PFSK-1 (cell line): ENCODE measurements around the gene ATP6V1B1.

Experiments used
- TAF1 ChIP-seq: IDR thresholded peaks from 2 replicates; pipeline ENCODE4 v1.6.1; 2012; ENCODE audit warnings: low read length, control low read depth, borderline replicate concordance; ENCODE audit not compliant: insufficient read depth
- TF ChIP-seq, protein P1 (sequence below), 2 experiments: IDR thresholded peaks; 2 replicates each; pipeline versions ENCODE4 v1.6.1 to v1.8.0; 2011 to 2012; ENCODE audit warnings: low read depth in 2 of 2, low read length in 2 of 2, control low read depth in 1 of 2, inconsistent platforms in 1 of 2, mild to moderate bottlenecking in 1 of 2, moderate library complexity in 1 of 2; ENCODE audit not compliant: insufficient read depth in 1 of 2

DNA sequence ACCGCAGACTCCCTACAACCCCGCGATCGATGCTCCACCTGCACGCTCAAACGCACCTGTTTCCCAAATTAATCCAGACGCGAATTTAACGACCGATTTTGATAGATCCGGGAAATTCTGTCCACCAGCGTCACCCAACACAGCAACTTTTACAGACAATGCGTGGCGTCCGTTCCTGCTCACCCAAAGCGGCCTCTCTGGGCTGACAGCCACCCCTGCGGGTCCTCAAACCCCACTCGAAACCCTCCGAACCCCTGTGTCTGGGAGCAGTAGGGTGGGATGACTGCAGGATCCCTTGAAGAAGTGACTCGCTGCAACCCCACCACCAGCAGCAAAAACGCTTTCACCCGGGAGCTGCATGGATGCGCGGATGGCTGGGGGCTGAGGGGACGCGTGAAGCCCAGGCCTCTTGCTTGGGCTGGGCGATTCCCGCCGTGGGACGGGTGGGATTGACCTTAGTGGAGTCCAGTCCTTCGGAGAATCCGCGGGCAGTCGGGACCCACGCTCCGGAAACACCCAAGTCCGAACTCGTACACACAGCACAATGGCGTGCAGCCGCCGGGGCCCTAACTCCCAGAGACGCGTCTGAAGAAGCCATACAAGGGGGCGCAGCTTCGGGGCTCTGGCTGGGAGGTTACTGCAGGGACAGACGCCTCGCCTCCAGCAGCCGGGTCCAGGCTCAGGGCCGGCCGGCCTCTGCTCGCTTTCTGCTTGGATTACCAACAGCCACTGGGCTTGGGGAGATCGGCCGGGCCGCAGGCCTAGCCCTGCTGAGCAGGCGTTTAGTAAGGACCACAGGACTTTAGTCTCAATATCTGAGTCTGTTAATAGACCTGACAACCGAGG lies 31.1 kb upstream of the ATP6V1B1 start:
- TF ChIP-seq TAF1: no peak
- TF ChIP-seq, protein P1, sequence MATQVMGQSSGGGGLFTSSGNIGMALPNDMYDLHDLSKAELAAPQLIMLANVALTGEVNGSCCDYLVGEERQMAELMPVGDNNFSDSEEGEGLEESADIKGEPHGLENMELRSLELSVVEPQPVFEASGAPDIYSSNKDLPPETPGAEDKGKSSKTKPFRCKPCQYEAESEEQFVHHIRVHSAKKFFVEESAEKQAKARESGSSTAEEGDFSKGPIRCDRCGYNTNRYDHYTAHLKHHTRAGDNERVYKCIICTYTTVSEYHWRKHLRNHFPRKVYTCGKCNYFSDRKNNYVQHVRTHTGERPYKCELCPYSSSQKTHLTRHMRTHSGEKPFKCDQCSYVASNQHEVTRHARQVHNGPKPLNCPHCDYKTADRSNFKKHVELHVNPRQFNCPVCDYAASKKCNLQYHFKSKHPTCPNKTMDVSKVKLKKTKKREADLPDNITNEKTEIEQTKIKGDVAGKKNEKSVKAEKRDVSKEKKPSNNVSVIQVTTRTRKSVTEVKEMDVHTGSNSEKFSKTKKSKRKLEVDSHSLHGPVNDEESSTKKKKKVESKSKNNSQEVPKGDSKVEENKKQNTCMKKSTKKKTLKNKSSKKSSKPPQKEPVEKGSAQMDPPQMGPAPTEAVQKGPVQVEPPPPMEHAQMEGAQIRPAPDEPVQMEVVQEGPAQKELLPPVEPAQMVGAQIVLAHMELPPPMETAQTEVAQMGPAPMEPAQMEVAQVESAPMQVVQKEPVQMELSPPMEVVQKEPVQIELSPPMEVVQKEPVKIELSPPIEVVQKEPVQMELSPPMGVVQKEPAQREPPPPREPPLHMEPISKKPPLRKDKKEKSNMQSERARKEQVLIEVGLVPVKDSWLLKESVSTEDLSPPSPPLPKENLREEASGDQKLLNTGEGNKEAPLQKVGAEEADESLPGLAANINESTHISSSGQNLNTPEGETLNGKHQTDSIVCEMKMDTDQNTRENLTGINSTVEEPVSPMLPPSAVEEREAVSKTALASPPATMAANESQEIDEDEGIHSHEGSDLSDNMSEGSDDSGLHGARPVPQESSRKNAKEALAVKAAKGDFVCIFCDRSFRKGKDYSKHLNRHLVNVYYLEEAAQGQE (IDR thresholded peaks at IDR 0.05; ENCODE audit: insufficient read depth in 1 of 2, low read depth in 2 of 2, low read length in 2 of 2): no peak
